RWPE2 (cell line): ENCODE data around the gene KCTD8.

Experiments used
- ATAC-seq: fragments of 200-7000 bp; cut with Tn5 transposase; 3 replicates; pipeline ENCODE4 v1.9.1; 2021; ENCODE audit warnings: low read depth
- DNase-seq: peaks from one replicate; pipeline ENCODE4 v3.0.0-alpha.2; 2020; ENCODE audit warnings: low spot score
- H3K27ac ChIP-seq: fragments of 450-650 bp; 2 replicates; pipeline ENCODE4 v1.5.1; 2017; ENCODE audit warnings: mild to moderate bottlenecking; ENCODE audit not compliant: poor library complexity, severe bottlenecking
- H3K27me3 ChIP-seq: fragments of 250-450 bp; sonication (Bioruptor Pico); 2 replicates; pipeline ENCODE4 v1.5.1; 2021; ENCODE audit warnings: mild to moderate bottlenecking, moderate library complexity; ENCODE audit not compliant: insufficient read depth, poor library complexity, severe bottlenecking
- H3K36me3 ChIP-seq: fragments of 250-450 bp; sonication (Bioruptor Pico); 2 replicates; pipeline ENCODE4 v1.5.1; 2020; ENCODE audit warnings: low read depth, mild to moderate bottlenecking, moderate library complexity
- H3K4me1 ChIP-seq: fragments of 250-450 bp; sonication (Bioruptor Pico); 2 replicates; pipeline ENCODE4 v1.5.1; 2021; ENCODE audit warnings: mild to moderate bottlenecking, moderate library complexity; ENCODE audit not compliant: insufficient read depth, poor library complexity, severe bottlenecking
- H3K4me3 ChIP-seq: fragments of 250-450 bp; sonication (Bioruptor Pico); 2 replicates; pipeline ENCODE4 v1.5.1; 2021; ENCODE audit warnings: mild to moderate bottlenecking, moderate library complexity; ENCODE audit not compliant: severe bottlenecking
- H3K9me3 ChIP-seq: fragments of 250-450 bp; sonication (Bioruptor Pico); 2 replicates; pipeline ENCODE4 v1.5.1; 2021; ENCODE audit warnings: mild to moderate bottlenecking, moderate library complexity; ENCODE audit not compliant: severe bottlenecking
- CTCF ChIP-seq: fragments of 450-650 bp; IDR thresholded peaks from one replicate; pipeline ENCODE4 v1.5.1; 2017; ENCODE audit warnings: mild to moderate bottlenecking, moderate library complexity; ENCODE audit not compliant: poor library complexity, severe bottlenecking

Gene KCTD8

DNA sequence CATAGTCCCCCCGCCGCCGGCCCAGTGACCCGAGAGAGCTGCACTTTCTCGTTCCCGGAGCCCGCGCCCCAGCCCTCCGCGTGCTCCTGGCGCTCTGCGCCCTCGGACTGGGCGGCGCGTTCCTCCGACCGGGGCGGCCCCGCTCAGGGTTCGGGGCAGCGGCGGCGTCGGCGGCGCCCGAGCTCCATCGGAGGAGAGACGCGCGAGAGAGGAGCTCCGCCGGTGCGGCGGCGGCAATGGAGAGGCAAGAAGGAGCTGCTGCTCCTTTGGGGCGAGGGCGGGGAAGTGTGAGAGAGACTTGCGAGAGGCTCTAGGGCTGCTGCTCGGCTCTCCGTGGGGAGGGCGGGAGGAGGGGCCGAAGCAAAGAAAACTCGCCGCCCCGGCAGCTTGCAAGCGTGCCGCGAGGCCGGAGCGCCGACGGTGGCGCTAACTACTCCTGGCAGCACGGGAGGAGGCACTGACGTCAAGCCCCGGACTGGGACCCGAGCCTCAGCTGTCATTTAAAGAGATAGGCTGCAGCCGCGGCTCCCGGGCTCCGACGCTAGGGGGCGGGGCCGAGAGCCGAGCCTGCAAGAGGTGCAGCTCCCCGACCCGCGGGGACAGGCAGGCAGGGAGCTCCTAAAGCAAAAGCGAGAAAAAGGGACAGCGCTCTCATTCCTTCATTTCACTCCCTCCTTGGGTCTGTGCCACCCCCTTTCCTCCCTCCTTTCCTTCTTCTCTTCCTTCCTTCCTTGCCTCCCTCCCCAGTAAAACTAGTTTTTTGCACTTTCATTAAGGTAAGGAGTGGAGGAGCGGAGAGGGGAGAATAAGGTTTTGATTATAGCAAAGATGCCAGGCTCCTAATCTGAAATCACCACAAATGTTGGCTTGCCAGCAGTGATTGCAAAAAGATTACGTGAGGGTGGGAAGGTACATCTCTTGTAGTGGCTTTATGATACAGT lies at the start of gene KCTD8:
TSS of gene KCTD8 (minus strand) at position 289 of the 941 bp plus-strand sequence.
- no peaks in the 10 kb centered on the region for H3K9me3 ChIP-seq
- H3K27me3 ChIP-seq = peaks cover 83% of the 10 kb centered on the region
- H3K36me3 ChIP-seq = no peaks in the 10 kb centered on the region
- H3K27ac ChIP-seq = no peak within 1 kb of the TSS
- TF ChIP-seq CTCF = peak; percentile 88
- DNase-seq (peak; percentile 71), ATAC-seq (peak; percentile 75)
- H3K4me1 ChIP-seq = no peaks in the 10 kb centered on the region
- H3K4me3 ChIP-seq = peak within 1 kb of the TSS; percentile 27

DNA sequence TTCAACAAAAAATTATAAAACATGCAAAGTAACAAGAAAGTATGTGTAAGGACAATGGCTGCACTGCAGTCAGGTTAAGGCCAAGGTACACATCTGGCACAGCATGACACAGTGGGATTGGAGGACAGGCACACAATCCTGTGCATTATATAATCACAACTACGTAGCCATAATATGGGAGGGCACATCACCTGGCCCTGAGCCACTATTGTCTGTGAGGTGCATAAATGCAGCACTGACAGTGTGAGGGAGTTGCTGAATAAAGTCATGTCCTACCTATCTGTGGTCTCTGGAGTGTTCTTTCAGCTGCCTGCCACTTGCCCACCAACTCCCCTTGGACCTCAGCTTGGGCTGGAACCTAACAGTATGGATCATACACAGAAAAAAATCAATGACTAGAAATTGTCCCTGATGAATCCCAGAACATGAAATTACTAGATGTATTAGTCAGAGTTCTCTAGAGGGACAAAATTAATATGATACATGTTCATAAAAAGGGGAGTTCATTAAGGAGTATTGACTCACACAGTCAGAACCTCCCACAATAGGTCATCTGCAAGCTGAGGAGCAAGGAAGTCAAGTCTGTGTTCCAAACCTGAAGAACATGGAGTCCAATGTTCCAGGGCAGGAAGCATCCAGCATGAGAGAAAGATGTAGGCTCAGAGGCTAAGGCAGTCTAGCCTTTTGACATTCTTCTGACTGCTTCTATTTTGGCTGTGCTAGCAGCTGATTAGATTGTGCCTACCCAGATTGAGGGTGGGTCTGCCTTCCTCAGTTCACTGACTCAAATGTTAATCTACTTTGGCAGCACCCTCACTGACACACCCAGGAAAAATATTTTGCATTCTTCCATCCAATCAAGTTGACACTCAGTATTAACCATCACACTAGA lies 46.4 kb upstream of the KCTD8 start:
- no peak overlapping the region for H3K4me3 ChIP-seq
- DNase-seq (no peak), ATAC-seq (peak; percentile 38; the same call in 2 of the 3 replicates)
- H3K4me1 ChIP-seq = no peaks in the 10 kb centered on the region
- no peak for TF ChIP-seq CTCF
- H3K27ac ChIP-seq = no peak overlapping the region
- H3K9me3 ChIP-seq = no peaks in the 10 kb centered on the region
- no peaks in the 10 kb centered on the region for H3K27me3 ChIP-seq
- no peaks in the 10 kb centered on the region for H3K36me3 ChIP-seq

DNA sequence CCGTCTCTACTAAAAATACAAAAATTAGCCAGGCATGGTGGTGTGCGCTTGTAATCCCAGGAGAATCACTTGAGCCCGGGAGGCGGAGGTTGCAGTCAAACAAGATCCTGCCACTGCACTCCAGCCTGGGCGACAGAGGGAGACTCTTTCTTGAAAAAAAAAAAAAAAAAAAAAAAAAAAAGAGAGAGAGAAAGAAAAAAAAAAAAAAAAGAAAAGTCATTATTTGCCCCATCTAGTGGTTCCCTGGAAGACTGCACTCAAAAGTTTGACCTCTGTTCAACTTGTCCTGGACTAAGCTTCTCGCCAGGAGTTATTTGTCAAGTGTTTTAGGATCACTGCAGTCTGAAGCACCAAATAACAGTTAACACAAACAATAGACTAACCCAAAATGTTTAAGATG lies 45.3 kb upstream of the KCTD8 start:
- Histone ChIP-seq H3K9me3 (no peaks in the 10 kb centered on the region), H3K27ac (no peak overlapping the region), H3K4me3 (no peak overlapping the region), H3K36me3 (no peaks in the 10 kb centered on the region), H3K27me3 (no peaks in the 10 kb centered on the region), H3K4me1 (no peaks in the 10 kb centered on the region)
- TF ChIP-seq CTCF = peak; percentile 58
- ATAC-seq (no peak), DNase-seq (no peak)

DNA sequence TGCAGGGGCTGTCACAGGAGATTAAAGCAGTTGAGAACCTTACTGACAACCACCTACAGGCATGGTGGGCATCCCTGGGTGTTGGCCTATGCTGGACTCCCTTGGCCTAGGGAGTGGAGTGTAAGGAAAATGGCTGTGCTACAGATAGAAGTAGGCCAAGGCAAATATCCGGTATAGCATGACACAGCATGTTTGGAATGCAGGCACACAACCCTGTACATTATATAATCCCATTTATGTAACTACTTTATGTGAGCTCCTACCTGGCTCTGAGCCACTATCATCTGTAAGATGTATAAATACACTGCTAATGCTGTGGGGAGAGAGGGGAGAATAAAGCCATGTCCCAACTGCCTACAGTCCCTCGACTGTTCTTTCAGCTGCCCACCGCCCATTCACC lies 38.7 kb upstream of the KCTD8 start:
- no peak overlapping the region for H3K27ac ChIP-seq
- no peaks in the 10 kb centered on the region for H3K36me3 ChIP-seq
- peak; percentile 84 for ATAC-seq
- no peak overlapping the region for H3K4me3 ChIP-seq
- H3K4me1 ChIP-seq = peaks cover 4% of the 10 kb centered on the region
- no peaks in the 10 kb centered on the region for H3K9me3 ChIP-seq
- no peak for TF ChIP-seq CTCF
- no peaks in the 10 kb centered on the region for H3K27me3 ChIP-seq
- DNase-seq = no peak
